ENCODE measurements around the gene DCBLD1. TPM values are rescaled to one million over a fixed set of nuclear protein-coding genes. Genes with fewer than 3 reads are reported as not detected.

DCBLD1 gene
- total and polyA plus RNA-seq, 2 of the 4 experiments (the other 2 are of a cell fraction): 21.1 to 27.8 TPM

DNA sequence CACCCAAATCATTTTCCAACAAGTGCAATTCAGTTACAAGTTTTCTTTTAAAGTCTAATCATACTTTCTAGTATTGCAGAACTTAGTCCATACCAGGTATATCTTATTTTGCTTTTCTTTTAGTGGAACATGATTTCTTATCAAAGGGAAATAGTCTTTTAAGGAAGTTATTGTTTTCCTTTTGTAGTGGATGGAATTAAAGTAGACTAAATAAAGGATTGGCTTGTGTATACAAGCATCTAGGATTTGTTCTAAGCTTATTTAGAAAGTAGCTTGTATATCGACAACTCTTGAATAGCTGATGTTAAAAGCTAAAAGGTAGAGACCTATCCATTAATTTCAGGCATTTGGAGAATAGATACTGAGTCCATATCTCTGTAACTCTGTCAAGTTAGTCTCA is 14.8 kb downstream of the DCBLD1 start:
- peaks cover 5% of the 10 kb centered on the region for H3K9me1 ChIP-seq (ENCODE audit: insufficient read depth, low read length)
- dilution Hi-C loops (cut with HindIII; ENCODE audit: low sequenced_read_pairs, unreplicated experiment) (no loop called here), in situ Hi-C loops (cut with MboI; ENCODE audit: low sequenced_read_pairs) (no loop called here), intact Hi-C loops (cut with micrococcal nuclease) (no loop called here)
- no peak overlapping the region for H3K56ac ChIP-seq (ENCODE audit: extremely low read depth, insufficient read depth, low read length)
- peak overlapping the region; percentile 1; the same call in 1 of the 2 replicates for H3K4ac ChIP-seq (ENCODE audit: low read depth, low read length)
- no peaks in the 10 kb centered on the region for H3K27me3 ChIP-seq (ENCODE audit: control insufficient read depth, insufficient read depth, low read length)
- no peak for ATAC-seq (ENCODE audit: low read depth)
- H2AK9ac ChIP-seq (replicated peaks; ENCODE audit: low read depth, low read length, poor library complexity): no peak overlapping the region
- H3K36me3 ChIP-seq (ENCODE audit: control insufficient read depth, insufficient read depth, low read length): 0 out of 2 replicates have a peak, but pooled peaks cover 2% of the 10 kb centered on the region
- ChIA-PET POLR2A (ENCODE audit: unreplicated experiment) (no interaction called here), CTCF (interaction anchor here (1.0 to 1.3 kb wide), 2 partner anchors 11 to 47 kb away, joined by 3 to 7 read pairs; no protein-coding TSS in a partner anchor)
- peak overlapping the region; percentile 65; the same call in 1 of the 2 replicates for H2BK120ac ChIP-seq (ENCODE audit: low read depth, low read length)
- peaks cover 21 to 61% of the 10 kb centered on the region in 2 experiments for H3K79me1 ChIP-seq (ENCODE audit: low read depth in 1 of 2, low read length in 2 of 2)
- peak overlapping the region; percentile 52 to 65; a peak in 3 of 4 replicates for H4K8ac ChIP-seq (ENCODE audit: low read depth in 2 of 2, low read length in 2 of 2)
- no peak overlapping the region for H3K14ac ChIP-seq (replicated peaks; ENCODE audit: low read depth, low read length)
- peak overlapping the region; percentile 67 for H3K4me2 ChIP-seq (ENCODE audit: low read depth, low read length)
- peak overlapping the region; percentile 43 for H3K9ac ChIP-seq (ENCODE audit: low read depth, low read length)
- no peak for DNase-seq
- H2AK5ac ChIP-seq (ENCODE audit: low read depth, low read length): no peak overlapping the region
- H2BK20ac ChIP-seq (ENCODE audit: low read depth, low read length): 0 out of 2 replicates have a peak overlapping the region, but pooled peaks have one; percentile 64
- peaks cover 30% of the 10 kb centered on the region for H3K4me1 ChIP-seq (ENCODE audit: control insufficient read depth, insufficient read depth, low read length)
- H4K20me1 ChIP-seq (ENCODE audit: insufficient read depth, low read length): no peaks in the 10 kb centered on the region
- TF ChIP-seq NFE2L2 (IDR thresholded peaks at IDR 0.05; ENCODE audit: low read depth, low read length): no peak
- TF ChIP-seq, protein P1, sequence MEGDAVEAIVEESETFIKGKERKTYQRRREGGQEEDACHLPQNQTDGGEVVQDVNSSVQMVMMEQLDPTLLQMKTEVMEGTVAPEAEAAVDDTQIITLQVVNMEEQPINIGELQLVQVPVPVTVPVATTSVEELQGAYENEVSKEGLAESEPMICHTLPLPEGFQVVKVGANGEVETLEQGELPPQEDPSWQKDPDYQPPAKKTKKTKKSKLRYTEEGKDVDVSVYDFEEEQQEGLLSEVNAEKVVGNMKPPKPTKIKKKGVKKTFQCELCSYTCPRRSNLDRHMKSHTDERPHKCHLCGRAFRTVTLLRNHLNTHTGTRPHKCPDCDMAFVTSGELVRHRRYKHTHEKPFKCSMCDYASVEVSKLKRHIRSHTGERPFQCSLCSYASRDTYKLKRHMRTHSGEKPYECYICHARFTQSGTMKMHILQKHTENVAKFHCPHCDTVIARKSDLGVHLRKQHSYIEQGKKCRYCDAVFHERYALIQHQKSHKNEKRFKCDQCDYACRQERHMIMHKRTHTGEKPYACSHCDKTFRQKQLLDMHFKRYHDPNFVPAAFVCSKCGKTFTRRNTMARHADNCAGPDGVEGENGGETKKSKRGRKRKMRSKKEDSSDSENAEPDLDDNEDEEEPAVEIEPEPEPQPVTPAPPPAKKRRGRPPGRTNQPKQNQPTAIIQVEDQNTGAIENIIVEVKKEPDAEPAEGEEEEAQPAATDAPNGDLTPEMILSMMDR (conservative IDR thresholded peaks at IDR 0.05; ENCODE audit: low read depth, low read length): no peak
- TF ChIP-seq POLR2A (IDR thresholded peaks at IDR 0.05; ENCODE audit: low read depth, low read length): no peak
- TF ChIP-seq, protein P2, sequence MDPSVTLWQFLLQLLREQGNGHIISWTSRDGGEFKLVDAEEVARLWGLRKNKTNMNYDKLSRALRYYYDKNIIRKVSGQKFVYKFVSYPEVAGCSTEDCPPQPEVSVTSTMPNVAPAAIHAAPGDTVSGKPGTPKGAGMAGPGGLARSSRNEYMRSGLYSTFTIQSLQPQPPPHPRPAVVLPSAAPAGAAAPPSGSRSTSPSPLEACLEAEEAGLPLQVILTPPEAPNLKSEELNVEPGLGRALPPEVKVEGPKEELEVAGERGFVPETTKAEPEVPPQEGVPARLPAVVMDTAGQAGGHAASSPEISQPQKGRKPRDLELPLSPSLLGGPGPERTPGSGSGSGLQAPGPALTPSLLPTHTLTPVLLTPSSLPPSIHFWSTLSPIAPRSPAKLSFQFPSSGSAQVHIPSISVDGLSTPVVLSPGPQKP (IDR thresholded peaks at IDR 0.05; ENCODE audit: borderline replicate concordance, low read depth, low read length): no peak
- no peak for TF ChIP-seq MAFK (IDR thresholded peaks at IDR 0.05; ENCODE audit: low read depth, low read length)
- no peak for TF ChIP-seq RFX5 (IDR thresholded peaks at IDR 0.05; ENCODE audit: low read depth, low read length)
- peak overlapping the region; percentile 99 for H2BK5ac ChIP-seq (ENCODE audit: low read depth, low read length, poor library complexity, severe bottlenecking)
- WGBS, 2 experiments (ENCODE audit: extremely low coverage in 2 of 2, insufficient read length in 1 of 2): no CpG with 5 or more reads among the region's 1 CpG
- peak overlapping the region; percentile 66; the same call in 1 of the 2 replicates for H3K27ac ChIP-seq (ENCODE audit: insufficient read depth, low read length)
- no peak overlapping the region for H2AFZ ChIP-seq (replicated peaks; ENCODE audit: low read length, poor library complexity)
- 0 out of 3 replicates have a peak overlapping the region, but pooled peaks have one; percentile 27 for H2BK15ac ChIP-seq (ENCODE audit: low read depth, low read length)
- no peaks in the 10 kb centered on the region for H3K9me3 ChIP-seq (ENCODE audit: control insufficient read depth, insufficient read depth, low read length)
- H3K18ac ChIP-seq (ENCODE audit: low read depth, low read length): peak overlapping the region; percentile 62
- BruUV-seq (replicated peaks): no TSS peak
- no peak overlapping the region; the same call in 1 of the 2 replicates for H3K23ac ChIP-seq (ENCODE audit: low read depth, low read length)
- H4K5ac ChIP-seq (ENCODE audit: low read depth, low read length): peak overlapping the region; percentile 47; the same call in 1 of the 2 replicates
- H4K91ac ChIP-seq (ENCODE audit: insufficient read depth, low read depth, low read length): no peak overlapping the region
- no peak overlapping the region for H3K4me3 ChIP-seq (ENCODE audit: insufficient read depth, low read depth, low read length)
